CD14-positive monocyte (primary cell): ENCODE results near the gene GPRIN3. TPM values are rescaled to one million over a fixed set of nuclear protein-coding genes. Genes with fewer than 3 reads are reported as not detected.

Experiments used
- DNase-seq, 3 donors: peaks; one replicate each; pipeline ENCODE4 v3.0.0-alpha.2; 2011 to 2022
- H2AFZ ChIP-seq: 2 replicates; pipeline ENCODE4 v1.6.0; 2012; ENCODE audit warnings: mild to moderate bottlenecking, low read depth, low read length, inconsistent platforms; ENCODE audit not compliant: insufficient read depth, poor library complexity, severe bottlenecking
- H3K27ac ChIP-seq, 2 donors: 1 replicate in 1 of 2; 2 replicates in 1 of 2; pipeline ENCODE4 v1.5.1; 2012 to 2013; ENCODE audit warnings: low read length in 2 of 2, control low read depth in 1 of 2, inconsistent platforms in 1 of 2, low read depth in 1 of 2, mild to moderate bottlenecking in 1 of 2
- H3K27me3 ChIP-seq, 2 donors: one replicate each; pipeline versions ENCODE4 v1.6.0 to v1.6.1; 2011 to 2013; ENCODE audit warnings: low read length in 2 of 2; ENCODE audit not compliant: control insufficient read depth in 2 of 2, insufficient read depth in 2 of 2
- H3K36me3 ChIP-seq, 2 donors: replicated peaks in 1 of 2; 1 replicate in 1 of 2; 2 replicates in 1 of 2; pipeline versions ENCODE4 v1.5.1 to v1.6.1; 2012 to 2013; ENCODE audit warnings: low read length in 2 of 2, control low read depth in 1 of 2, inconsistent platforms in 1 of 2, mild to moderate bottlenecking in 1 of 2; ENCODE audit not compliant: insufficient read depth in 2 of 2, control insufficient read depth in 1 of 2
- H3K4me1 ChIP-seq, 2 donors: 1 replicate in 1 of 2; 2 replicates in 1 of 2; pipeline versions ENCODE4 v1.5.1 to v1.6.1; 2012 to 2013; ENCODE audit warnings: low read length in 2 of 2, control low read depth in 1 of 2, inconsistent platforms in 1 of 2, mild to moderate bottlenecking in 1 of 2, moderate library complexity in 1 of 2; ENCODE audit not compliant: insufficient read depth in 2 of 2, control insufficient read depth in 1 of 2
- H3K4me2 ChIP-seq: replicated peaks from 2 replicates; pipeline ENCODE3; 2012; ENCODE audit warnings: low read length, moderate library complexity, mild to moderate bottlenecking; ENCODE audit not compliant: poor library complexity, severe bottlenecking; ENCODE audit errors: extremely low read depth
- H3K4me3 ChIP-seq, 3 experiments: fragments of 200-600 bp in 1 of 3; sonication (generic) in 1 of 3; replicated peaks in 1 of 3; 1 replicate in 2 of 3; 2 replicates in 1 of 3; pipeline ENCODE4 v1.5.1; 2011 to 2013; ENCODE audit warnings: low read length in 3 of 3, mild to moderate bottlenecking in 3 of 3, control low read depth in 2 of 3, low read depth in 2 of 3, inconsistent platforms in 1 of 3, moderate library complexity in 1 of 3
- H3K79me2 ChIP-seq: 2 replicates; pipeline ENCODE4 v1.6.0; 2012; ENCODE audit warnings: mild to moderate bottlenecking, control low read depth, inconsistent platforms, low read length, moderate library complexity; ENCODE audit not compliant: insufficient read depth
- H3K9ac ChIP-seq: 2 replicates; pipeline ENCODE4 v1.6.0; 2017; ENCODE audit warnings: low read length, mild to moderate bottlenecking; ENCODE audit not compliant: insufficient read depth, poor library complexity, severe bottlenecking
- H3K9me3 ChIP-seq, 2 donors: replicated peaks in 1 of 2; 1 replicate in 1 of 2; 2 replicates in 1 of 2; pipeline versions ENCODE4 v1.5.1 to v1.6.1; 2012 to 2013; ENCODE audit warnings: low read length in 2 of 2, control low read depth in 1 of 2; ENCODE audit not compliant: control insufficient read depth in 1 of 2, insufficient read depth in 1 of 2
- H4K20me1 ChIP-seq: 2 replicates; pipeline ENCODE4 v1.6.0; 2012; ENCODE audit warnings: mild to moderate bottlenecking, low read length, control low read depth, moderate library complexity; ENCODE audit not compliant: insufficient read depth
- H3K27ac Mint-ChIP-seq, 7 donors: one replicate each; pipeline ENCODE4 v1.8.0; 2020; ENCODE audit warnings: mild to moderate bottlenecking in 7 of 7, mixed read lengths in 7 of 7, moderate library complexity in 6 of 7, inconsistent platforms in 2 of 7
- H3K27me3 Mint-ChIP-seq, 3 donors: one replicate each; pipeline ENCODE4 v1.8.0; 2021 to 2022; ENCODE audit warnings: low read depth in 3 of 3, mild to moderate bottlenecking in 3 of 3, mixed read lengths in 3 of 3, moderate library complexity in 3 of 3, inconsistent platforms in 1 of 3
- H3K36me3 Mint-ChIP-seq, 2 donors: one replicate each; pipeline ENCODE4 v1.8.0; 2020; ENCODE audit warnings: mixed read lengths in 2 of 2, inconsistent platforms in 1 of 2, mild to moderate bottlenecking in 1 of 2
- H3K4me1 Mint-ChIP-seq: one replicate; pipeline ENCODE4 v1.8.0; 2020; ENCODE audit warnings: mild to moderate bottlenecking, mixed read lengths
- H3K4me3 Mint-ChIP-seq, 2 donors: one replicate each; pipeline ENCODE4 v1.8.0; 2020; ENCODE audit warnings: mild to moderate bottlenecking in 2 of 2, mixed read lengths in 2 of 2, moderate library complexity in 1 of 2
- H3K9me3 Mint-ChIP-seq, 7 donors: one replicate each; pipeline ENCODE4 v1.8.0; 2020 to 2022; ENCODE audit warnings: mixed read lengths in 7 of 7, mild to moderate bottlenecking in 6 of 7, moderate library complexity in 6 of 7, inconsistent platforms in 2 of 7
- CTCF ChIP-seq: fragments of 200-600 bp; IDR thresholded peaks from one replicate; pipeline ENCODE4 v1.8.0; 2022; ENCODE audit warnings: antibody characterized with exemption, mild to moderate bottlenecking
- WGBS: methylation state at CpG from one replicate; pipeline ENCODE4 v1.1.5; 2013; ENCODE audit warnings: missing lambda C conversion rate; ENCODE audit not compliant: insufficient coverage; 5-methylcytosine and 5-hydroxymethylcytosine counted together
- intact Hi-C, 2 donors: fragments of 100-400 bp; cut with micrococcal nuclease; formaldehyde crosslinking; loops; one replicate each; pipeline versions ENCODE4 v1.15.0 to v1.15.1; 2023
- polyA plus RNA-seq, 3 donors: library from polyadenylated mRNA; depleted of rRNA in 1 of 3; unstranded in 2 of 3; stranded (reverse) in 1 of 3; fragments of 300-500 nt in 2 of 3; fragments of >200 nt in 1 of 3; fragmentation: Illumina TruSeq in 2 of 3; gene quantifications; 1 replicate in 2 of 3; 2 replicates in 1 of 3; pipeline ENCODE4 v1.2.3, GENCODE V29; 2012 to 2021

Gene GPRIN3
- polyA plus RNA-seq, 3 donors = 1.1 to 3.3 (median 2.3) TPM

DNA sequence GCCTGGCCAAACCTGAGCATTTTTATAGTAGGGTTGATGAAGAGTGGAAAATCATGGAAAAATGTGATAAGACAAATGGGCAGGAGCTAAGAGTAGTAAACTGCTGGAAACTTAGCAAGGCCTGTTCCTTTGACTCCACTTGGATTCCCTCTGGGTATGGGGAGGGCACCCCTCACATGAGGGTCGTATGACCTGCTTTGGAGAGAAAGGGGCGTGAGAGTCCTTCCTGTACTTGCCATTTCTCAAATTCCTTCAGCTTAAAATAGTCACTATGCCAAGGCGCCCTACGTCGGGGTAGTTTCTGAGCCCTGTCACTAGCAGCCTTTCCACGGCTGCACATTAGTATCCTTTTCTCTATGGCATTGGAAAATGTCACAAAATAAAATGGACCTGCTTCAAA, 49.1 kb downstream of the GPRIN3 start:
- TF ChIP-seq CTCF = no peak

GRCh38 chr4:89257376-89257775, 50.2 kb downstream of the GPRIN3 start:
- Mint-ChIP-seq H3K4me1 (peaks cover 3% of the 10 kb centered on the region), H3K27me3 (peaks cover 0 to 4% (median 1%) of the 10 kb centered on the region in 3 donors), H3K4me3 (no peak overlapping the region), H3K9me3 (peaks cover 0 to 1% (median 0%) of the 10 kb centered on the region in 7 donors), H3K27ac (no peak overlapping the region), H3K36me3 (no peaks in the 10 kb centered on the region)
- Histone ChIP-seq H3K4me3 (no peak overlapping the region), H3K79me2 (no peaks in the 10 kb centered on the region), H3K27me3 (no peaks in the 10 kb centered on the region), H2AFZ (no peak overlapping the region), H4K20me1 (no peaks in the 10 kb centered on the region), H3K4me1 (no peaks in the 10 kb centered on the region), H3K36me3 (no peaks in the 10 kb centered on the region), H3K9ac (no peak overlapping the region), H3K27ac (no peak overlapping the region), H3K4me2 (no peak overlapping the region), H3K9me3 (no peaks in the 10 kb centered on the region)
- TF ChIP-seq CTCF = no peak
- 100% methylated on average over 1 of the region's 2 CpGs for whole genome bisulfite sequencing
- DNase-seq = no peak
- intact Hi-C loops = loop anchor here in 1 of 2 donors (10.0 kb wide), 1 partner anchor 177 kb away; no protein-coding TSS in a partner anchor

More for the DNA sequence above, 49.1 kb downstream of the GPRIN3 start:
- H3K4me3 ChIP-seq = no peak overlapping the region
- no peak overlapping the region for H3K27ac ChIP-seq
- peaks cover 2 to 5% of the 10 kb centered on the region in 2 donors for H3K36me3 Mint-ChIP-seq
- no peaks in the 10 kb centered on the region for H3K36me3 ChIP-seq
- DNase-seq = no peak
- H3K4me3 Mint-ChIP-seq = no peak overlapping the region
- peaks cover 8% of the 10 kb centered on the region for H3K4me1 Mint-ChIP-seq
- no peak overlapping the region for H2AFZ ChIP-seq
- no peak overlapping the region for H3K27ac Mint-ChIP-seq
- H3K27me3 Mint-ChIP-seq = peaks cover 0 to 4% (median 1%) of the 10 kb centered on the region in 3 donors
- H3K4me1 ChIP-seq = no peaks in the 10 kb centered on the region
- WGBS = no CpG with 5 or more reads among the region's 6 CpGs
- H3K9me3 Mint-ChIP-seq = peaks cover 0 to 4% (median 0%) of the 10 kb centered on the region in 7 donors
- no peak overlapping the region for H3K4me2 ChIP-seq
- H4K20me1 ChIP-seq = no peaks in the 10 kb centered on the region
- no peak overlapping the region for H3K9ac ChIP-seq
- no peaks in the 10 kb centered on the region for H3K9me3 ChIP-seq
- H3K27me3 ChIP-seq = no peaks in the 10 kb centered on the region
- intact Hi-C loops = loop anchor here in 1 of 2 donors (10.0 kb wide), 1 partner anchor 176 kb away; no protein-coding TSS in a partner anchor
- H3K79me2 ChIP-seq = no peaks in the 10 kb centered on the region
